ENCODE data around the gene FAM124A. TPM values are rescaled to one million over a fixed set of nuclear protein-coding genes. Genes with fewer than 3 reads are reported as not detected.
"Not testable (repeated sequence)": the region's sequence is repeated elsewhere in the genome, so short reads cannot be mapped to it uniquely, and the experiment has no call there.

The FAM124A gene
- total RNA-seq, 1 donor from 2014 or later, result 14.9 TPM

GRCh38 chr13:51258612-51259548, 36.7 kb downstream of the FAM124A start:
- DNase-seq (no peak), ATAC-seq (peak; percentile 50)
- intact Hi-C loops (cut with micrococcal nuclease), result no loop called here

- ATAC-seq (peak; percentile 77), DNase-seq (no peak)
- intact Hi-C loops (cut with micrococcal nuclease), result no loop called here
Measured at GRCh38 chr13:51260154-51260553, 38.0 kb downstream of the FAM124A start.

GRCh38 chr13:51261610-51262249, 39.5 kb downstream of the FAM124A start:
- ATAC-seq (peak; percentile 55), DNase-seq (no peak)
- intact Hi-C loops (cut with micrococcal nuclease), result no loop called here

- intact Hi-C loops (cut with micrococcal nuclease), result no loop called here
- peak; percentile 18 for ATAC-seq
- DNase-seq, result no peak
Measured at GRCh38 chr13:51262501-51263211, 40.5 kb downstream of the FAM124A start.

- peak; percentile 88 for ATAC-seq
- DNase-seq, result no peak
- intact Hi-C loops (cut with micrococcal nuclease), result no loop called here
Measured at GRCh38 chr13:51266642-51267041, 44.4 kb downstream of the FAM124A start.

- peak; percentile 65 for ATAC-seq
- intact Hi-C loops (cut with micrococcal nuclease), result no loop called here
- no peak for DNase-seq
Measured at GRCh38 chr13:51267622-51268021, 45.4 kb downstream of the FAM124A start.

GRCh38 chr13:51269039-51269438, 46.8 kb downstream of the FAM124A start:
- ATAC-seq (no peak), DNase-seq (no peak)
- intact Hi-C loops (cut with micrococcal nuclease), result no loop called here

GRCh38 chr13:51270623-51271415, 48.6 kb downstream of the FAM124A start:
- DNase-seq (no peak), ATAC-seq (no peak)
- intact Hi-C loops (cut with micrococcal nuclease), result no loop called here

- peak; percentile 21 for ATAC-seq
- intact Hi-C loops (cut with micrococcal nuclease), result no loop called here
- DNase-seq, result no peak
Measured at GRCh38 chr13:51271528-51272085, 49.4 kb downstream of the FAM124A start.

- intact Hi-C loops (cut with micrococcal nuclease), result no loop called here
- no peak for DNase-seq
- peak; percentile 63 for ATAC-seq
Measured at GRCh38 chr13:51275101-51275500, 52.9 kb downstream of the FAM124A start.

- ATAC-seq, result peak; percentile 20
- no peak for DNase-seq
- intact Hi-C loops (cut with micrococcal nuclease), result no loop called here
Measured at GRCh38 chr13:51276636-51277035, 54.4 kb downstream of the FAM124A start.

- intact Hi-C loops (cut with micrococcal nuclease), result no loop called here
- no peak for ATAC-seq
- DNase-seq, result no peak
Measured at GRCh38 chr13:51277928-51278327, 55.7 kb downstream of the FAM124A start.

GRCh38 chr13:51278426-51279130, 56.4 kb downstream of the FAM124A start:
- no peak for ATAC-seq
- no peak for DNase-seq
- intact Hi-C loops (cut with micrococcal nuclease), result no loop called here

- ATAC-seq, result no peak
- intact Hi-C loops (cut with micrococcal nuclease), result loop anchor here (10.0 kb wide), 1 partner anchor 56 kb away; the partner anchor contains the start of gene FAM124A
- DNase-seq, result peak; percentile 41
Measured at GRCh38 chr13:51280379-51280940, 58.3 kb downstream of the FAM124A start.

GRCh38 chr13:51282322-51282721, 60.1 kb downstream of the FAM124A start:
- DNase-seq, result peak; percentile 80
- intact Hi-C loops (cut with micrococcal nuclease), result loop anchor here (10.0 kb wide), 1 partner anchor 58 kb away; the partner anchor contains the start of gene FAM124A
- ATAC-seq, result peak; percentile 89

GRCh38 chr13:51282923-51283322, 60.7 kb downstream of the FAM124A start:
- intact Hi-C loops (cut with micrococcal nuclease), result loop anchor here (10.0 kb wide), 1 partner anchor 58 kb away; the partner anchor contains the start of gene FAM124A
- not testable (repeated sequence) for DNase-seq, ATAC-seq

GRCh38 chr13:51283371-51283770, 61.2 kb downstream of the FAM124A start:
- no peak for ATAC-seq
- intact Hi-C loops (cut with micrococcal nuclease), result loop anchor here (10.0 kb wide), 1 partner anchor 59 kb away; the partner anchor contains the start of gene FAM124A
- no peak for DNase-seq
